ENCODE measurements around the gene CD300LB. TPM values are rescaled to one million over a fixed set of nuclear protein-coding genes. Genes with fewer than 3 reads are reported as not detected.

The CD300LB gene
- total RNA-seq, 4 donors from 2014 or later = 0.19 TPM; not detected in 2

- Histone ChIP-seq H3K9me3 (peaks cover 0 to 4% (median 0%) of the 10 kb centered on the region in 3 donors), H3K4me3 (no peak overlapping the region), H3K4me1 (no peaks in the 10 kb centered on the region), H3K36me3 (no peaks in the 10 kb centered on the region), H3K27ac (no peak overlapping the region), H3K27me3 (peaks cover 0 to 17% (median 0%) of the 10 kb centered on the region in 4 donors)
- no peak for DNase-seq
- TF ChIP-seq CTCF (IDR thresholded peaks at IDR 0.05) = no peak
- TF ChIP-seq POLR2A (IDR thresholded peaks at IDR 0.05) = no peak
- WGBS, 2 donors = 68 to 95% methylated on average over 1 to 3 of the region's 3 CpGs
- intact Hi-C loops (cut with DNase I) = no loop called here
Measured at GRCh38 chr17:74516561-74517328, 14.5 kb downstream of the CD300LB start.

DNA sequence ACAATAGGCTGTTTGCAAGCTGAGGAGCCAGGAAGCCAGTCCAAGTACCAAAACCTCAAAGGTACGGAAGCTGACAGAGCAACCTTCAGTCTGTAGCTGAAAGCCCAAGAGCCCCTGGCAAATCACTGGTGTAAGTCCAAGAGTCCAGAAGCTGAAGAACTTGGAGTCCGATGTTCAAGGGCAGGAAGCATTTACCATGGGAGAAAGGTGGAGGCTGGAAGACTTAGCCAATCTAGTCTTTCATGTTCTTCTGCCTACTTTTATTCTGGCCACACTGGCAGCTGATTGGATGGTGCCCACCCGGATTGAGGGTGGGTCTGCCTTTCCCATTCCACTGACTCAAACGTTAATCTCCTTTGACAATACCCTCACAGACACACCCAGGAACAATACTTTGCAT lies 15.3 kb downstream of the CD300LB start:
- no peak overlapping the region for H3K27ac ChIP-seq
- H3K9me3 ChIP-seq = peaks cover 0 to 4% (median 0%) of the 10 kb centered on the region in 3 donors
- H3K4me3 ChIP-seq = no peak overlapping the region
- H3K4me1 ChIP-seq = no peaks in the 10 kb centered on the region
- WGBS, 2 donors = 61 to 67% methylated on average over 4 of the region's 4 CpGs
- no peaks in the 10 kb centered on the region for H3K36me3 ChIP-seq
- peaks cover 0 to 17% (median 0%) of the 10 kb centered on the region in 4 donors for H3K27me3 ChIP-seq
- TF ChIP-seq CTCF (IDR thresholded peaks at IDR 0.05) (no peak), POLR2A (IDR thresholded peaks at IDR 0.05) (no peak)
- intact Hi-C loops (cut with DNase I) = no loop called here
- no peak for DNase-seq

- 80 to 91% methylated on average over 10 of the region's 10 CpGs for WGBS, 2 donors
- H3K27ac ChIP-seq = no peak overlapping the region
- TF ChIP-seq CTCF (IDR thresholded peaks at IDR 0.05) (no peak), POLR2A (IDR thresholded peaks at IDR 0.05) (no peak)
- H3K27me3 ChIP-seq = peaks cover 0 to 17% (median 0%) of the 10 kb centered on the region in 4 donors
- no peak overlapping the region for H3K4me3 ChIP-seq
- no peaks in the 10 kb centered on the region for H3K4me1 ChIP-seq
- intact Hi-C loops (cut with DNase I) = no loop called here
- peaks cover 0 to 4% (median 0%) of the 10 kb centered on the region in 3 donors for H3K9me3 ChIP-seq
- DNase-seq = no peak
- no peaks in the 10 kb centered on the region for H3K36me3 ChIP-seq
Measured at GRCh38 chr17:74514632-74515334, 16.5 kb downstream of the CD300LB start.

DNA sequence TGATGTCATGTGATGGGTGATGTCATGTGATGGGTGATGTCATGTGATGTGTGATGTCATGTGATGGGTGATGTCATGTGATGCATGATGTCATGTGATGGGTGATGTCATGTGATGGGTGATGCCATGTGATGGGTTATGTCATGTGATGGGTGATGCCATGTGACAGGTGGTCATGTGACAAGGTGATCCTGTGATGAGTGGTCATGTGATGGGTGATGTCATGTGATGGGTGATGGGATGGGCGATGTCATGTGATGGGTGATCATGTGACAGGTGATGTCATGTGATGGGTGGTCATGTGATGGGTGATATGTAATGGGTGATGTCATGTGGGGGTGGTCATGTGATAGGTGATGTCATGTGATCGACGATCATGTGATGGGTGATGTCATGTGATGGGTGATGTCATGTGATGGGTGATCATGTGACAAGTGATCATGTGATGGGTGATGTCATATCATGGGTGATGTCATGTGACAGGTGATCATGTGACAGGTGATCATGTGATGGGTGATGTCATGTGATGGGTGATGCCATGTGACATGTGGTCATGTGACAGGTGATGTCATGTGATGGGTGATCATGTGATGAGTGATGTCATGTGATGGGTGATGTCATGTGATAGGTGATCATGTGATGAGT lies 17.2 kb downstream of the CD300LB start:
- no peak overlapping the region for H3K4me3 ChIP-seq
- H3K27ac ChIP-seq = no peak overlapping the region
- peaks cover 0 to 4% (median 0%) of the 10 kb centered on the region in 3 donors for H3K9me3 ChIP-seq
- H3K27me3 ChIP-seq = peaks cover 0 to 17% (median 0%) of the 10 kb centered on the region in 4 donors
- TF ChIP-seq POLR2A (IDR thresholded peaks at IDR 0.05) = no peak
- TF ChIP-seq CTCF (IDR thresholded peaks at IDR 0.05) = no peak
- no peak for DNase-seq
- H3K4me1 ChIP-seq = no peaks in the 10 kb centered on the region
- 54 to 55% methylated on average over 3 of the region's 3 CpGs for WGBS, 2 donors
- intact Hi-C loops (cut with DNase I) = no loop called here
- H3K36me3 ChIP-seq = no peaks in the 10 kb centered on the region

Measured in esophagus squamous epithelium (tissue), 5 donors.